Measurements from ENCODE around the gene EXT2.

The EXT2 gene

DNA sequence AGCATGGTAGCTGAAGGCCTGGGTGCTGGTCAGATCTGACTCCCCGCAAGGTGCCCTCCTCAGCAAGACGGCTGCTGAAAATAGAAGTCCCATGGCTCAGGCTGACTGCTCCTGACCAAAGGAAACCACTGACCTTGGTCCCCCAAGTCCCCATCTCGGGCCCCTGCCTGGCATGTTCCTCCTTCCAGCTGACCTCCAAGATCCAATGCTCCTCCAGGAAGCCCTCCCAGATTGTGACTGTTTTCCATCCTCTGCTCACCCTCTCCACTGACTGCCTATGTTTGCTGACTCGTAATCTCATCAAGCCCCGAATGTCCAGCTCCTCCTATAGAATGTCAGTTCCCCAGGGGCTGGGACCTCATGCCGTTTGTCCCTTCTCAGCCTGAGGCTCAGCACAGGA is 184.0 kb downstream of the EXT2 start:
- Histone ChIP-seq H3K27ac (no peak overlapping the region), H3K9me3 (ENCODE audit: control insufficient read depth, low read length) (no peaks in the 10 kb centered on the region), H3K4me1 (no peaks in the 10 kb centered on the region), H3K4me2 (ENCODE audit: low read length) (no peak overlapping the region), H3K27me3 (ENCODE audit: control insufficient read depth, insufficient read depth, low read length) (no peaks in the 10 kb centered on the region), H3K79me2 (no peaks in the 10 kb centered on the region), H3K9ac (no peak overlapping the region), H3K36me3 (ENCODE audit: control insufficient read depth, insufficient read depth, low read length) (no peaks in the 10 kb centered on the region), H3K4me3 (ENCODE audit: low read depth, low read length) (no peak overlapping the region), H2AFZ (no peak overlapping the region)
- TF ChIP-seq CTCF (IDR thresholded peaks at IDR 0.05): no peak

DNA sequence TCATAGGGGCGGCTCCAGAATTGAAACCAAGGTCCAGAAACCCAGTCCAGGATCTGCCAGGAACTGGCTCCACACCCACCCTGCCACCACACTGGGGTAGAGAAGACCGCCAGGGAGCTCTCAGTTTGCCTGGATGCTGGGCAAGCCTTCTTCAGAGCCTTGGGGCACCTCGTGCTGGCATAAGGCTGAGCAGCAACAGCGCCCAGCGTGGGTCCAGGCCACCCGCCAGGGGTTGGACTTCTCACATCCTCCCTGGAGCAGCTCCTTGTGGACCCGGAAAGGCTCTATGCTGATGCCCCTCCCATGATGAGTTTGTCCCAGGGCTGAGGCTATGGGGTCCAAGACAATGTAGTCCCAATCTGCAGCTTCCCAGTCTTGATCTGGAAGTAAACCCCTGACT is 184.8 kb downstream of the EXT2 start:
- Histone ChIP-seq H3K27ac (no peak overlapping the region), H3K9me3 (ENCODE audit: control insufficient read depth, low read length) (no peaks in the 10 kb centered on the region), H3K79me2 (no peaks in the 10 kb centered on the region), H3K4me3 (ENCODE audit: low read depth, low read length) (no peak overlapping the region), H3K4me2 (ENCODE audit: low read length) (no peak overlapping the region), H3K9ac (no peak overlapping the region), H3K36me3 (ENCODE audit: control insufficient read depth, insufficient read depth, low read length) (no peaks in the 10 kb centered on the region), H3K27me3 (ENCODE audit: control insufficient read depth, insufficient read depth, low read length) (no peaks in the 10 kb centered on the region), H3K4me1 (no peaks in the 10 kb centered on the region), H2AFZ (no peak overlapping the region)
- no peak for TF ChIP-seq CTCF (IDR thresholded peaks at IDR 0.05)

- no peaks in the 10 kb centered on the region for H3K79me2 ChIP-seq
- H3K9ac ChIP-seq: no peak overlapping the region
- no peaks in the 10 kb centered on the region for H3K9me3 ChIP-seq (ENCODE audit: control insufficient read depth, low read length)
- no peak overlapping the region for H3K4me3 ChIP-seq (ENCODE audit: low read depth, low read length)
- no peaks in the 10 kb centered on the region for H3K36me3 ChIP-seq (ENCODE audit: control insufficient read depth, insufficient read depth, low read length)
- no peaks in the 10 kb centered on the region for H3K4me1 ChIP-seq
- H3K27ac ChIP-seq: no peak overlapping the region
- H3K27me3 ChIP-seq (ENCODE audit: control insufficient read depth, insufficient read depth, low read length): no peaks in the 10 kb centered on the region
- no peak overlapping the region for H2AFZ ChIP-seq
- TF ChIP-seq CTCF (IDR thresholded peaks at IDR 0.05): no peak
- H3K4me2 ChIP-seq (ENCODE audit: low read length): no peak overlapping the region
Measured at GRCh38 chr11:44281151-44281550, 185.7 kb downstream of the EXT2 start.

DNA sequence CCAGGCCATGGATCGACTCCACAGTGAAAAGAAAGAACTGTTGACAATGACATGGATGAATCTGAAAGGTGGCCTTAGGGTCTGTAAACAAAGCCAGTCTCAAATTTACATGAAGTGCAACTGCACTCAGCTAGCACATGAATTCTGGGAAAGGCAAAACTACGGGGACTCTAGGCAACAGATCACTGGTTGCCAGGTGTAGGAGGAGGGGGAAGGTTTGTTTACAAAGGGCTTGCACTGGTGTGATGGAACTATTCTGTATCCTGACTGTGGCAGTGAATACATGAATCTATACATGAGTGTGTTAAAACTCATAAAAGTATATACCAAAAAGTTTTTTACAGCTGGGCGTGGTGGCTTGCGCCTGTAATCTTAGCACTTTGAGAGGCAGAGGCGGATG is 187.1 kb downstream of the EXT2 start:
- Histone ChIP-seq H3K27me3 (ENCODE audit: control insufficient read depth, insufficient read depth, low read length) (no peaks in the 10 kb centered on the region), H3K9me3 (ENCODE audit: control insufficient read depth, low read length) (no peaks in the 10 kb centered on the region), H3K27ac (no peak overlapping the region), H3K4me1 (no peaks in the 10 kb centered on the region), H3K4me2 (ENCODE audit: low read length) (no peak overlapping the region), H3K4me3 (ENCODE audit: low read depth, low read length) (no peak overlapping the region), H3K36me3 (ENCODE audit: control insufficient read depth, insufficient read depth, low read length) (no peaks in the 10 kb centered on the region), H2AFZ (no peak overlapping the region), H3K9ac (no peak overlapping the region), H3K79me2 (no peaks in the 10 kb centered on the region)
- no peak for TF ChIP-seq CTCF (IDR thresholded peaks at IDR 0.05)

DNA sequence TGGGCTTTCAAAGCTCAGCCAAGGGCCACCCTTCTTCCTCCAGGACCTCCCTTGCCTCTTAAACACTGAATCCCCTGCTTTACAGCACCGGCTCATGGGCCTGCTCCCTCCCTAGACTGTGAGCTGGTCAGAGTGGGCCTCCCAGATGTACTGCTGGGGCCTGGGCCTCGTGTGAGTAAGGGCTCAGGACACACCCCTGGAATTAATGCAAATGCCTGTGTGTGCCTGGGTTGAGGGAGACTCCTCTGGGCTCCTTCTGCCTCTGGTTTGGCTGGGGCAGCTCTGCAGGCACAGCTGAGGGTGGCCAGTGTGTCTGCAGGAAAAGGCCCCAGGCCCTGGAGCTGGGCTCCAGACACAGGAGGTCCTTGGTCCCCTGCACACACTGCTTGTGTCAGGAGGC is 190.3 kb downstream of the EXT2 start:
- no peak overlapping the region for H3K27ac ChIP-seq
- H3K36me3 ChIP-seq (ENCODE audit: control insufficient read depth, insufficient read depth, low read length): no peaks in the 10 kb centered on the region
- TF ChIP-seq CTCF (IDR thresholded peaks at IDR 0.05): no peak
- no peaks in the 10 kb centered on the region for H3K27me3 ChIP-seq (ENCODE audit: control insufficient read depth, insufficient read depth, low read length)
- no peak overlapping the region for H3K4me3 ChIP-seq (ENCODE audit: low read depth, low read length)
- H2AFZ ChIP-seq: no peak overlapping the region
- H3K9me3 ChIP-seq (ENCODE audit: control insufficient read depth, low read length): no peaks in the 10 kb centered on the region
- no peak overlapping the region for H3K4me2 ChIP-seq (ENCODE audit: low read length)
- no peaks in the 10 kb centered on the region for H3K79me2 ChIP-seq
- H3K9ac ChIP-seq: no peak overlapping the region
- H3K4me1 ChIP-seq: no peaks in the 10 kb centered on the region
